Dedifferentiated amniotic fluid mesenchymal stem cell (primary cell): ENCODE data around the gene TRAPPC6A.

Source experiments
- DNase-seq: peaks from one replicate; pipeline ENCODE4 v3.0.0-alpha.2; 2016; ENCODE audit errors: extremely low spot score

TRAPPC6A gene

DNA sequence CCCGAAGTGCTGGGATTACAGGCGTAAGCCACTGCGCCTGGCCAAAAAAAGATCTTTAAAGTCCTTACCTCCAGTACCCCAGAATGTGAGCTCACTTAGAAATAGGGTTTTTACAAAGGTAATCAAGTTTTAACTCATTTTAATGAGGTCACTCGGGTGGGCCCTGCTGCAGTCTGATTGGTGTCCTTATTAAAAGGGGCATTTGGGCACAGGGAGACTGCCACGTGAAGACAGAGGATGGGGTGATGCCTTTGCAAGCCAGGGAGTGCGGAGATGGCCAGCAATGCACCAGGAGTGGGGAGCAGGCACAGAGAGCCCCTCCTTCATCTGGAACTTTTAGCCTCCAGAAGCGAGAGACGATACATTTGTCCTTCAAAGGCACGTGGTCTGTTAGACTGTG, 28.9 kb downstream of the TRAPPC6A start:
- no peak for DNase-seq

DNA sequence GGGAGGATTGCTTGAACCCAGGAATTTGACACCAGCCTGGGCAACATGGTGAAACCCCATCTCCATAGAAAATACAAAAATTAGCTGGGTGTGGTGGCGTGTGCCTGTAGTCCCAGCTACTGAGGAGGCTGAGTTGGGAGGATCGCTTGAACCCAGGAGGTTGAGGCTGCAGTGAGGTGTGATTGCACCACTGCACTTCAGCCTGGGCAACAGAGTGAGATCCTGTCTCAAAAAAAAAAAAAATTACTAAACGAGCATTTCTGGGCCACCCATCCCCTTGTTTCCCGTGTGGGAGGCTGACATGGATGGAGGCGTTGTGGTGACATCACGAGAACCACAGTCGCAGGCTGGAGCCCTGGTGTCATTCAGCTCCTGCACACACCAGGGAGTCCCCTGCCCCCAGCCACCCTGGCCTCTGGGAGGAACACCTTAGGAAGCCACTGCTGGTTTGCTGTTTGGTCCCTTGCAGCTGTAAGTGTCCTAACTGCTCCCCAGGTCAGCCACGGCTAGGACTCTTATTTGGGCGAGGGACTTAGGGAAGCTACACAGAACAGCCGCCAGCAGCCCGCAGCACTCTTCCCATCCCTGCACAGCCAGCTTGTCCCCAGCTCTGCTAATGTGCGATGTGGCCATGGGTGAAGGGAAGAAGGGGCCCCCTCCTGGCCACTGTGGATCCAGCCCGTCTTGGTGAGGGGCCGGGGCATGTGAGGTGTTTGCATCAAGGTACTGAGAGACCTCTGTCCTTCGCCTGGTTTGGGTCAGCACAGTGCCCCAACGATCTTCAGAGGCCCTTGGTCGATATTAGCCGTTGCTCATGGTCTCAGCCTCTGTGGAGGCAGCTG, 30.0 kb downstream of the TRAPPC6A start:
- DNase-seq: no peak

DNA sequence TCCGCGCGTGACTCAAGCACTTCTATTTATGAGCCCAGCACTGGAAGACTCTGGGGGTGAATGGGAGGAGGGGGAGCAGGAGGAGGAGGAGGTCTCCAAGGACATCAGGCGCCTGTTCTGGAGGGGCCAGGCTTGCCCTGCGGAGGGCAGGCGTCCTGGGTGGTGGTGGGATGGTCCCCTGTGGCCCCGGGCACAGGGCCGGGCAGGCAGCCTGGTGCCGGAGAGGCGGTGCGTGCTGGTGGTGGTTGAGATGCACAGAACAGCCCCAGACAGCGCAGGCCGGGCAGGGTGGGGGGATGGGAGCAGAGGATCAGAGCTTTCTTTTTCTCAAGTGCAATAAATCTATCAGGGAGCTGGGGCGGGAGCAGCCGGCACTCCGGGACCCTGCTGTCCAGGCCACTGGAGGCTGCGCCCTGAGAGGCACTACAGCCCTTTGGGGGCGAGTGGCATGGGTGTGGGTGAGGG, 31.3 kb downstream of the TRAPPC6A start:
- no peak for DNase-seq

DNA sequence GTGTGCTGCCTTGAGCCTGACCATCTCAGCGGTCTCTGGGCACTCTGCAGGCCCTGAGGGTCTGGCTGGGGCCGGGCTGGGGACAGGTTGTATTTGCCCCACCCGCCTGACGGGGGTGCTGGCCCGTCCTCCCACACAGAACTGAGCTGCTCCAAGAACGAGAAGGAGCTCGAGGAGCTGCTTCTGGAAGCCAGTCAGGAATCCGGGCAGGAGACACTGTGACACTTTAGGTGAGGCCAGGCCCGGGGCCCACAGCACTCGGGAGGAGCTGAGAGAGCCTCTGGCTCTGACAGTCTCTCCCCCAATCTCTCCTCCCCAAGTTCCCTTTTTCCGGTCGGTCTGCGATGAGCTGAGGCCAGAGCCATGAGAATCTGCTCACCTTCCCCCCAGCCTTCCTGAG, 31.8 kb downstream of the TRAPPC6A start:
- no peak for DNase-seq

DNA sequence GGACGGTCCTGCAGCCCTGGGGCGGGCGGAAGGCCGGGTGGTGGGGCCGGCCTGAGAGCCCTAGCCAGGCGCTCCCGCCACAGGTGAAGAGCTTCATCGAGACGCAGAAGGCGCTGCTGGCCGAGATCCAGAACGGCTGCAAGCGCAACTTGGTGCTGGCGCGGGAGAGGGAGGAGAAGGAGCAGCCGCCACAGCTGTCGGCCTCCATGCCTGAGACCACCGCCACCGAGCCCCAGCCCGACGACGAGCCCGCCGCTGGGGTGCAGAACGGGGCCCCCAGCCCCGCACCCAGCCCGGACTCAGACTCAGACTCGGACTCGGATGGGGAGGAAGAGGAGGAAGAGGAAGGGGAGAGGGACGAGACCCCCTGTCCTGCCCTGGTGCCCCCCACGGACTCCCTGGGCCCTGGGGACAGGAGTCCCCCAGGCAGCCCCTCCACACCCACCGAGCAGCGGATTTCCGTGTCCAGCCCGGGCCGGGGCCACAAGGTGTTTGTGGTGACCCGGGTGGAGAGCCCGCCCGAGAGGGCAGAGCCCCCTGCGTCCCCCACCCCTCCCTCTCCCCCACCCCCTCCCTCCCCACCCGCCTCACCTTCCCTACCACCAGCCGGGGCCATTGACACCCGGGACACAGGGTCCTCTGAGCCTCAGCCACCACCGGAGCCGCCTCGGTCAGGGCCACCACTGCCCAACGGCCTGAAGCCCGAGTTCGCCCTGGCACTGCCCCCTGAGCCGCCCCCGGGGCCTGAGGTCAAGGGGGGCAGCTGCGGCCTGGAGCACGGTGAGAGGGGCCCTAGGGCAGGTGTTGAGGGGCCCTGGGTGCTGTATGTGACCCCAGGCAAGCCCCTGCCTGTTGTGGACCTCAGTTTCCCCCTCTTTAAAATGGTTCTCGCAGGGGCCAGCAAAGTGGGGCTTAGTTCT, 32.5 kb downstream of the TRAPPC6A start:
- DNase-seq: no peak

DNA sequence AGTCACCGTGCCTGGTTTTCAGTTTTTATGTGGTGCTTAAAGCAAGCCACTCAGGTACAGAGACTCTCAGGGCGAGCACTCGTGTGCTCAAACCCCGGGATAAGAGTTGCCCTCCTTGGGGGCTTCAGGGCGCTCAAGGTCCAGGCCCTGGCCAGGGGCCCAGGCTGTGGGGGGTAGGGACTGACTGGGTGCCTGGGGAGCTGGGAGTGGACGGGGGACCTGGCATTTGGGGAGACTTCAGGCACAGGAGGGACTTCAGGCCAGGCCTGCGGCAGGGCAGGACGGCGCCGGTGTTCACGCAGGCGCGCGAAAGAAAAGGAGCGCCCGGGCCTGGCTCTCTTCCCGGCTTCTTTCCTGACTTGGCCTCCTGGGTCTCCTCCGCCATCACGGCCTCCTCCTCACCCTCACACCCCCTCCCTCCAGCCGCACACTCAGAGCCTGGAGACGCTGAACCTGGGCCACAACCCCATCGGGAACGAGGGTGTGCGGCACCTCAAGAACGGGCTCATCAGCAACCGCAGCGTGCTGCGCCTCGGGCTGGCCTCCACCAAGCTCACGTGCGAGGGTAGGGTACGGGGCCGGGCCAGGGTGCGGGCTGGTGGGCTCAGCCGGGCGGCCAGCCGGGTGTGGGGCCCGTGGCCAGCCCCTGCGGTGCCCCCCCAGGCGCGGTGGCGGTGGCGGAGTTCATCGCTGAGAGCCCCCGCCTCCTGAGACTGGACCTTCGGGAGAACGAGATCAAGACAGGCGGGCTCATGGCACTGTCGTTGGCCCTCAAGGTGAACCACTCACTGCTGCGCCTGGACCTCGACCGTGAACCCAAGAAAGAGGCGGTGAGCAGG, 33.4 kb downstream of the TRAPPC6A start:
- DNase-seq: no peak

DNA sequence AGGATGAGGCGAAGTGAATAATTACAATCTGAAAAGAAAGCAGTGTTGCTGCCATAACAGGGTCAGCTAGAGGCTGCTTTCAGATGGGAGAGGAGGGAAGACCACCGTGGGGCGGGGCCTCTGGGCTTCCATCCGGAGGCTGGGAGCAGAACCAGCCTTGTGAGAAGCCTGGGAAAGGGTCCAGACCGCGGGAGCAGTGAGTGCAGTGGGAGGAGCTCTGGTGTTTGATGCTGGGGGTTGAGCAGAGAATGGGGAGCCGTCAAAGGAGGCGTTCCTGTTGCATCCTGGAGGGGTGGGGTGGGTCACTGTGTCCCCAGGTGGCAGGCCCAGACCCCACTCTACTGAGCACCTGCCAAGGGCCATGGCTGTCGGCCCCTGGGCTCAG, 35.3 kb downstream of the TRAPPC6A start:
- DNase-seq: no peak

DNA sequence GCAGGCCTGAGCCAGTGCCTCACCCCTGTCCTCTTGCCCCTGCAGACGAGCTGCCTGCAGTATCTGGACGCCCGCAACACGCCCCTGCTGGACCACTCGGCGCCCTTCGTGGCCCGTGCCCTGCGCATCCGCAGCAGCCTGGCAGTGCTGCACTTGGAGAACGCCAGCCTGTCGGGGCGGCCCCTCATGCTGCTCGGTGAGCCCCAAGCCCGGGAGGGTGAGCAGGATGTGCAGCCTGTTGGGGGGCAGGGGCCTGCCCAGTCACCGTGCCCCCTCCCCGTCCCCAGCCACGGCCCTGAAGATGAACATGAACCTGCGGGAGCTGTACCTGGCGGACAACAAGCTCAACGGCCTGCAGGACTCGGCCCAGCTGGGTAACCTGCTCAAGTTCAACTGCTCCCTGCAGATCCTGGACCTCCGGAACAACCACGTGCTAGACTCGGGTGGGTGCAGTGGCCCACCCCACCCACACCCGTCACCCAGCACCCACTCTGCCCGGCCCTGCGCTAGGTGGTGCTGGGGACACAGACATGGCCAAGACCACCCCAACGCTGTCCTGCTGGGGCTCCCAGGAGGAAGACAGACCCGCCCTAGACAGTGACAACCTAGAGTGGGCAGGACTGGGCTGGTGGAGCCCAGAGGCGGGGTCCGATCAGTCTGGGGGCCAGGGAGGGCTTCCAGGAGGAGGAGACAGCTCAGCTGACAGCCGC, 35.9 kb downstream of the TRAPPC6A start:
- no peak for DNase-seq

DNA sequence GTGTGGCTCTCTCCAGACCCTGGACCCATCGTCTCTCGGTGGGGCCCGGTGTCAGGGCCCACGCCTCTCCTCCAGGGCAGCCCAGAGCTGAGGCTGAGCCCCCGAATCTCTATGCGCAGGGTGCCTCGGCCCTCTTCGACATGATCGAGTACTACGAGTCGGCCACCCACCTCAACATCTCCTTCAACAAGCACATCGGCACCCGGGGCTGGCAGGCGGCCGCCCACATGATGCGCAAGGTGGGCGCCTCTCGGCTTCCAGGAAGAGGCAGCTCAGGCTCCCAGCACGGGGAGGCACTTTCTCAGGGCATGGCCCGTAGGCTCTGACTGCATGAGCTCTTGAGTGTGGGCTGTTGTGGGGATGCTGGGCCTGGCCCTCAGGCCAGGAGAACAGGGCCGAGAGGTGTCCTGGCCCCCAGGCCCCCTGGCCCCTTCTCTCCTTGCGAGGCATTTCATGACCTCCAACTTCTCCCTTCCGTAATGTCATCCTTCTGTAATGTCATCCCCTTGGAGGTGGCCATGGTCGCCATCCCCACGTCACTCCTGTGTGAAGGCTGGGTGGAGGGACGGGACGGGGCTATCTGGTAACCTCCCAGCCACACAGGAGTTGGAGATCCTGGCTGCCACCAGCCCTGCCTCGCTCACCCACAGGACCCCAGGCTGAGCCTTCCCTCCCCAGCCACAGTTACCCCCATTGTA, 36.7 kb downstream of the TRAPPC6A start:
- DNase-seq: no peak

DNA sequence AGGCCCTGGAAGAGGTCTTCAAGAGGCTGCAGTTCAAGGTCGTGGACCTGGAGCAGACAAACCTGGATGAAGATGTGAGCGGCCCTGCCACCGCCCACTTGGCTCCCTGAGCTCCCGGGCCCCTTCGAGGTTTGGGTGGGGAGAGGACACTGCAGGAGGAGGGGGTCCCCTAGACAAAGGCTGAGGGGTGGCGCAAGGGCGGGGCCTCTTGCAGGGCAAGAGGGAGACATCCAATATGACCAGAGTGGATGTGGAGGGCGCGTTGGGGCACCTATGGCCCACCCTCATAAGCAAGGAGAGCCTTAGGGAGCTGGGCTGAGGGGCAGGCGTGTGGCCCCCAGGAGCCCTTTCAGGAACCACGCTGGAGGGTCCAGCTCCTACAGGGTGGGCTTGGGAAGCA, 37.5 kb downstream of the TRAPPC6A start:
- DNase-seq: no peak

DNA sequence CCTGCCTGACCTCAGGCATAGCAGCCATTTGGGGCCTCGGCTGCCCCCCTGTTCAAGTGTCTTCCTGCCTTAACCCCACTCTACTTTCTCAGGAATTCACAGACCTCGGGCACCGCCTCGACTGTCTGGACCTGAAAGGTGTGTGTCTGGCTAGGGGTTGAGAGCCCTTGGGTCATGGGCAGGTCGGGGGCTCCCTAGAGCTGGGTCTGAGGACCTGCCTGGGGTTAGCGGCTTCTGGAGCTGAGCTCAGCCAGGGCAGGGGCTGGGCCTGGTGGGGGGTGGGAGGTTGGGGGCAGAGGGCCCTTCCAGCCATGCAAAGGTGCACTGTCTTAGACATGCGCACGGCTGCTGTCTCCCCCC, 37.9 kb downstream of the TRAPPC6A start:
- no peak for DNase-seq

DNA sequence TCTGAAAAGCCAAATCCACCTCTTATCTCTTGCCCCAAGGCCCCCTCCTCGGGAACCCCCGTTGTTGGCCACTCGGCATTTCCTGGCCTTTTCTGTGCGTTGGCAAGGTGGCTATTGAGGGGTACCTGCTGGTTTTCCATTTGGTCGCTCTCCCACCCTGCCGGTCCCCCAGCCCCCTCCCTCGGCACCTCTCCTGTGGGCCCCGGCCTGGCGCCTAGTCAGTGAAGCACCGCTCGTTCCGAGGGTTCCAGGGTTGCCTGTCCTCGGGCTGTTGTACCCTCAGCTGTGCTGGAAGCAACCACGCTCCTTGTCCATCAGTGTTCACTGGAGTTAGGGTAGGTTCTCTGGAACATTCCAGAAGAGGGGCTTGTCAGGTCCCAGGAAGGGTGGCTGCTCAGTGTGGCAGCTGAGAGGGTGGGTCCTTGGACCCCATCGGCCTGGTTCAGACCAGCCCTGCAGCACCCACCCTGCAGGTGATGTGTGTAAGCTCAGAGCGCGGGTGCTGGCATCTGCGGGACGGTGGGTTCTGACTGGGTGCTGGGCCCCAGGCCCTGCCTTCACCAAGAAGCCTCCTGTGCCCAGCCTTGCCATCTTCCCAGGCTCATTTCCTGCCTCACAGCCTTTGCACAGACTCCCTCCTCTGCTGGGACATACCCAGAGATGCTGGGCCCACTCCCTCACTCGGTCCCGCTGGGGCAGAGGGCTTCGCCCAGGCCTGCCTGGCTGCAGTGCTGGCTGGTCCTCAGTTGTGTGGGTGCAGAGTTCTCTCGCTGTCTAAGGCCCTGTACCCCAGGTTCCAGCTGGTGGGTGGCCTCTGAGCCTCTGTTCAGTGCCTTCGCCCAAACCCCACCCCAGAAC, 38.5 kb downstream of the TRAPPC6A start:
- DNase-seq: no peak

DNA sequence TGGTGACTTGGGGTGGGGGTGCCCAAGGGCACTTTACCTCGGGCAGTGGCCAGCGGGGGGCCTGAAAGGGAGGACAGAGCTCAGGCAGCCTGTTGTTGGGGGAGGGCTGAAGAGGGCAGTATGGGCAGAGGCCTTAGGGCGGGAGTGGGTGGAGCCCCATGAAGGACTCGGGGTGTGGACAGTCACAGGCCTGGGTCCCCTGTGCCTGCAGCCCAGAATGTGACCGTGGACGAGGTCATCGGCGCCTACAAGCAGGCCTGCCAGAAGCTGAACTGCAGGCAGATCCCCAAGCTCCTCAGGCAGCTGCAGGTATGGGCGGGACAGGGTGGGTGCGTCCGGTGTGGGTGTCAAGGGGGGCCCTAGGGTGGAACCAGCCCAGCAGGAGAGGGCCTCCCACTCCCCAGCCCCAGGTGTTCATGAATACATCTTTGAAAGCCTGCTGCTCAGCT, 39.7 kb downstream of the TRAPPC6A start:
- no peak for DNase-seq

DNA sequence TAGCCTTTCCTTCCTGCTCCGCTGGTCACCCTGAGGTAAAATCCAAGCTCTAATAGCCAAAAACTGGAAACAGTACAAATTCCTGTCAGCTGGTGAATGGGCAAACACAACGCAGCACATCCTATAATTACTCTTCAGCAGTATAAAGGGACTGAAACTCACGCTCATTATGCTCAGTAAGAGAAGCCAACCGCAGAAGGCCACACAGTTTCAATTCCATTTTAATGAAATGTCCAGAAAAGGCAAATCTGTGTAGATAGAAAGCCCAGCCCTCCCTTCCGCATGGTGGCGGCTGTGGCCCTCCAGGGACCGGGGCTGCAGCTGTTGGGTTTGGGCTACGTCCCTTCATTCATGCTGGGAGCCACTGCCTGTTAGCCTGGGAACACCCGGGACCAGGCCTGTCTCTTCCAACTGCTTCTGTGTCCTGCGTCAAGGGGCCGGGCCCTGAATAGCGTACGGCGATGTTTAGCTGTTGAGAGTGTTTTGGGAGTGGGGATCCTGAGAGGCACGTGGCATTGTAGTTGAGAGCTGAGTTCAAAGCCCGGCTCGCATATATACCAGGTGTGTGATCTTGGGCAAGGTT, 40.8 kb downstream of the TRAPPC6A start:
- DNase-seq: no peak

DNA sequence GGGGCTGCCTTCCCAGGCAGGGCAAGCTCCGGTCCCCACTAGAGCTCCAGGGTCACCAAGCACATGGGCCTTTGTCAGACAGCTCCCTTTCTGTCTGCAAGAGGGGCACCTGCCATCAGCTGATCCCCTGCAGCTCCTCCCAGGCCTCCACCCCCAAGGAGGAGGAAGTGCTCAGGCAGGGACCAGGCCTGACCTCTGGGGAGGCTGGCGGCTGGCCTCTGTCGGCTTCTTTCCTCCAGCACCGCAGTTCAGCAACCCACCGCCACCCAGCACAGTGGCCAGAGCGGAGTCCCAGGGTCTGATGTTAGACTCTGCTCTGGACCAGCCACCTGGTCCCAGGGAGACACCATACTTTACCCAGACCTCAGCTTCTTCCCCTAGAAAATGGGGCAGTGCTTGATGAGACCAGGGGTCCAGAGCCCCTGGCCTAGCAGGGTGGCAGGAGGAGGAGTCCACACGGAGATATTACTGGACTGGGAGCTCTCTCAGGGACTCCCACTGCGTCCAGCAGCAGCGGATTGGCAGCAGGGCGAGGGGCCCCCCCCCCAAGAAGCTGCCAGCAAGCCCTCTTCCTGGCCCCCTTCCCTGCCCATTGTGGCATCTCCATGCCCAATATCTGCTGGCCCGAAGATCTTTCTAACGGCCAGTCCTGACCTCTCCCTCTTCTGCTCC, 41.4 kb downstream of the TRAPPC6A start:
- DNase-seq: no peak

DNA sequence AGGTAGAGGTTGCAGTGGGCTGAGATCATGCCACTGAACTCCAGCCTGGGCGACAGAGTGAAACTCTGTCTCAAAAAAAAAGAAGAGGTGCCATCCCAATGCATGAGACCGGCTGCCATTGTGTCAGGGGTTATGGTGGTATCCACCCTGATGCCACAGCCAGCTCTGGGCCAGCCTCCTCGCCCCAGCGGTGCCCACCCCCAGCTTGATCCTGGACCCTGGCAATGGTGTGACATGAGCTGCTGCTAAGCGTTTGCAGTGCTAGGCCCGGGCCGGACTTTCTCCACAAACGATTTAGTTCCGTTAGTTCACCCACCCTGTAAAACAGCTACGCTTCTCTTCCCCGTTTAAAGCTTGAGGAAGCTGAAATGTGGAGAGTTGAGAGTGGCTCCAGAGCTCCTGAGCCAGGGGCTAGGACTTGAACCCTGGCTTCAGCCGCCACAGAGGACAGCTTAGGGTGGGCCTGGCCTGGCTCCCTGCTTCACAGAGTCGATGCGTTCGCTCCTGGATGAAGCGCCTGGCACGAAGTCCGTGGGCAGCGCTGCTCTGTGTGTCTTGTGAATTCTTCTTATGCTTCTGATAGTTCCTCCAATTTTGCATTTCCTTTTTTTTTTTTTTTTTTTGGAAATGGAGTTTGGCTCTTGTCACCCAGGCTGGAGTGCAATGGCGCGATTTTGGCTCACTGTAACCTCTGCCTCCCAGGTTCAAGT, 42.7 kb downstream of the TRAPPC6A start:
- DNase-seq: no peak

DNA sequence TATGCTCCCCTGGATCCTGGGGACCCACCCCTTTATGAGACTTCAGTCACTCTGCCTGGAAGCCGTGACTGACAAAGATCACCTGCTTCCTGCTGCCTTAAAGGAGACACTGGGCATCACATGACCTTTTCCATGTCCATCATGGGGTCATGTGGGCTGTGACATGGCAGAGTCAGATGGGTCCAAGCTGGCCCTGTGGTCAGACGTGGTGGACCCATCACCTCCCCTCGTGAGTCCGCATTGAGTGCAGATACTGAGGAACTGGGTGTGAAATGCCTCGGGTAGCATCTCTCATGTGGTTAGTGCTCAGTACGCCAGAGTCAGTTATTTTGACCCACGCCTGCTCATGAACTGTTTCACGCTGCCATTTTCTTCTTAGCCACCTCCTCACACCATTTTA, 44.4 kb downstream of the TRAPPC6A start:
- DNase-seq: no peak
